Common myeloid progenitor, CD34-positive (primary cell): Measurements from ENCODE around the gene SECISBP2L.

Source experiments
- CTCF ChIA-PET: fragments of 350-600 bp; sonication (Branson Sonifier 250); formaldehyde crosslinking; loops from one replicate; lab custom pipeline; 2021; ENCODE audit warnings: antibody characterized with exemption; lab: Charles Lee
- POLR2A ChIA-PET: fragments of 350-600 bp; sonication (Branson Sonifier 250); formaldehyde crosslinking; loops from one replicate; lab custom pipeline; 2021; ENCODE audit warnings: antibody characterized with exemption; lab: Charles Lee
- DNase-seq, 3 donors: peaks; one replicate each; pipeline versions ENCODE4 v3.0.0 to v3.0.0-alpha.2; 2013
- H3K27ac ChIP-seq, 2 experiments: 1 replicate in 1 of 2; 2 replicates in 1 of 2; pipeline ENCODE4 v1.7.0; 2013; ENCODE audit warnings: inconsistent platforms in 2 of 2, low read length in 2 of 2, mild to moderate bottlenecking in 2 of 2, low read depth in 1 of 2, moderate library complexity in 1 of 2; ENCODE audit not compliant: severe bottlenecking in 2 of 2, insufficient read depth in 1 of 2, poor library complexity in 1 of 2
- H3K27me3 ChIP-seq, 5 experiments: replicated peaks in 2 of 5; 1 replicate in 3 of 5; 2 replicates in 2 of 5; pipeline versions ENCODE4 v1.6.1 to v1.7.0; 2013; ENCODE audit warnings: low read length in 4 of 5, mild to moderate bottlenecking in 2 of 5, moderate library complexity in 2 of 5, inconsistent platforms in 1 of 5; ENCODE audit not compliant: insufficient read depth in 5 of 5, control insufficient read depth in 4 of 5
- H3K36me3 ChIP-seq, 4 experiments: 1 replicate in 2 of 4; 2 replicates in 2 of 4; pipeline versions ENCODE4 v1.6.1 to v1.7.0; 2013; ENCODE audit warnings: low read length in 3 of 4, control low read depth in 1 of 4, mild to moderate bottlenecking in 1 of 4; ENCODE audit not compliant: control insufficient read depth in 4 of 4, insufficient read depth in 4 of 4
- H3K4me1 ChIP-seq, 4 experiments: 1 replicate in 3 of 4; 2 replicates in 1 of 4; pipeline versions ENCODE4 v1.6.1 to v1.7.1; 2013; ENCODE audit warnings: low read length in 3 of 4, mild to moderate bottlenecking in 3 of 4, control low read depth in 1 of 4, inconsistent platforms in 1 of 4, moderate library complexity in 1 of 4; ENCODE audit not compliant: control insufficient read depth in 4 of 4, insufficient read depth in 4 of 4; ENCODE audit errors: control extremely low read depth in 1 of 4
- H3K4me3 ChIP-seq, 7 experiments: 1 replicate in 4 of 7; 2 replicates in 3 of 7; pipeline versions ENCODE4 v1.5.1 to v1.7.0; 2013; ENCODE audit warnings: mild to moderate bottlenecking in 7 of 7, low read length in 6 of 7, moderate library complexity in 6 of 7, inconsistent platforms in 2 of 7, low read depth in 2 of 7, control low read depth in 1 of 7; ENCODE audit not compliant: insufficient read depth in 4 of 7, control insufficient read depth in 1 of 7; ENCODE audit errors: extremely low read depth in 1 of 7
- H3K9me3 ChIP-seq, 5 experiments: 1 replicate in 4 of 5; 2 replicates in 1 of 5; pipeline versions ENCODE4 v1.6.1 to v1.7.1; 2013; ENCODE audit warnings: low read length in 4 of 5, mild to moderate bottlenecking in 2 of 5, inconsistent platforms in 1 of 5, low read depth in 1 of 5, moderate library complexity in 1 of 5; ENCODE audit not compliant: control insufficient read depth in 4 of 5, insufficient read depth in 2 of 5; ENCODE audit errors: control extremely low read depth in 1 of 5
- WGBS: methylation state at CpG from one replicate; pipeline ENCODE4 v1.1.5; 2013; ENCODE audit not compliant: insufficient coverage; 5-methylcytosine and 5-hydroxymethylcytosine counted together

The SECISBP2L gene

DNA sequence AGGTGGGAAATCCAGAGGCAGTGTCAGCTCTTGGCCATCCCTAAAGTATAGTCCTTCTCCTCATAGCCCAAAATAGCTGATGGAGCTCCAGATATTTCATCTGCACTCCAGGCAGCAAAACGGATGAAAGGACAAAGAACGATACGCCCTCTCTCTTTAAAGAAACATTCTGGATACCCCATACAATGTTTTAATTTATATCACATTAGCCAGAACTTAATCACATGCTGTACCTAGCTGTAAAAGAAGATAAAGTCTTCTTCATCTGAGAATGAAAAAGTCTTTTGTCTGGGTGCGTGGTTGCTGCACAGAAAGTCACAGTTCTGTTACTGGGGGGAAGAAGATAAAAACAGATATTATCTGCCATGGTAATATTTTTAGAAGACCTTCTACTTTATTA is 78.2 kb downstream of the SECISBP2L start:
- no peaks in the 10 kb centered on the region for H3K36me3 ChIP-seq
- no peak overlapping the region for H3K4me3 ChIP-seq
- peaks cover 9 to 33% (median 17%) of the 10 kb centered on the region in 4 experiments for H3K4me1 ChIP-seq
- ChIA-PET CTCF (interaction anchor here (7.4 kb wide), 1 partner anchor 8 kb away, joined by 41 read pairs; no protein-coding TSS in a partner anchor), POLR2A (no interaction called here)
- DNase-seq = no peak
- no peak overlapping the region for H3K27ac ChIP-seq
- WGBS = 100% methylated on average over 1 of the region's 4 CpGs
- H3K27me3 ChIP-seq = peaks cover 0 to 26% (median 12%) of the 10 kb centered on the region in 5 experiments
- no peaks in the 10 kb centered on the region for H3K9me3 ChIP-seq

DNA sequence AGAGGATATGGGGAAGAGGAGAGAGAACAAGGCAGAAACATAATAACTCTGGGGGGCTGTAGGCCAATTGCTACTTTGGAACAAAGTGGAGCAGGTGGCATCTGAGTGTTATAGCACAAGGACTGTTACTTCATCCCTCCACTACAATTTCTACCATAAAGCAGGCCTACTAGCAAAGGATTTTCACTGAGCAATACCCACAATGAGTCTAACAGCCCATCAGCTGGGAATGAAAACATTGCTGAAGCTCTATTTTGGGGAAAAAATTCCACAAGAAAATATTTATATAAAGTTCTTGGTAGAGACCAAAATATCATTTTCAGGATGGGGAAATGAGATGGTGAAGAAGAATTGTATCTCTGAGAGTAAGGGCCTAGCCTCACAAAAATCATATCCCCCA is 78.9 kb downstream of the SECISBP2L start:
- CTCF ChIA-PET = interaction anchor here (7.4 kb wide), 1 partner anchor 8 kb away, joined by 41 read pairs; no protein-coding TSS in a partner anchor
- Histone ChIP-seq H3K27ac (no peak overlapping the region), H3K4me3 (no peak overlapping the region), H3K4me1 (peaks cover 9 to 37% (median 21%) of the 10 kb centered on the region in 4 experiments), H3K36me3 (no peaks in the 10 kb centered on the region), H3K9me3 (no peaks in the 10 kb centered on the region), H3K27me3 (peaks cover 0 to 33% (median 12%) of the 10 kb centered on the region in 5 experiments)
- POLR2A ChIA-PET = no interaction called here
- no peak for DNase-seq

DNA sequence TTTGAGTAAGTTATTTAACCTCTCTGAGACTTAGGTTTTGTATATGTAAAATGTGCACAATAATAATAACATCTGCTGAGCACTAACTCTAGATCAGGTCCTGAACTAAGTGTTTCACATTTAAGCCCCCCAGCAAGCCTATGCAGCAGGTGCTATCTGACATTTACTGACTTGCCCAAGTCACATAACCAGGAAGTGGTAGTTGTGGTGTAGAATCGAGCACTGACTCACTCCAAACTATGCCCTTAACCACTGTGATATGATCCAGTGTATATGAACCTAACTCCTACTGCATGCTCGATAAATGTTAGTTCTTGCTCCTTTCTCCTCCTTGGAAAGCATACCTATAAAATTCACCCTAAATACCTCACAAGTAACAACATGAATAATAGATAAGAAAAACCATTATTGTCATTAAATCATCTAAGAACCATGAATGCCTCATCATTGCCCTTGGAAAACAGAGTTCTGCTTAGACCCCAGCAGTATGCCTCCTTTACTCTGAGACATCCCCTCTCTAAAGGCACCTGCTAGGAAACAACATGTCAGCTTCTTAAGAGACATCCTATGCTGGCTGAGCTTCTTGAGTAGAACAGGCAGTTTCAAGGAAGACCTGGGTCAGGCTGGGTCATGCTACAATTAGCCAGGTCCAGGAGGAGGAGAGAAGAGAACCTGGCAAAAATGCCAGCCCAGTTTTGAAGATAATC is 79.5 kb downstream of the SECISBP2L start:
- POLR2A ChIA-PET = no interaction called here
- Histone ChIP-seq H3K4me1 (peaks cover 9 to 37% (median 21%) of the 10 kb centered on the region in 4 experiments), H3K27me3 (peaks cover 0 to 39% (median 16%) of the 10 kb centered on the region in 5 experiments), H3K36me3 (no peaks in the 10 kb centered on the region), H3K4me3 (no peak overlapping the region), H3K9me3 (no peaks in the 10 kb centered on the region), H3K27ac (no peak overlapping the region)
- peak; percentile 54 to 92 (median 87) for DNase-seq
- WGBS = 100% methylated on average over 1 of the region's 2 CpGs
- CTCF ChIA-PET = interaction anchor here (1.4 to 7.4 kb wide), 3 partner anchors 9 to 105 kb away, joined by 3 to 41 read pairs (median 11); no protein-coding TSS in a partner anchor

DNA sequence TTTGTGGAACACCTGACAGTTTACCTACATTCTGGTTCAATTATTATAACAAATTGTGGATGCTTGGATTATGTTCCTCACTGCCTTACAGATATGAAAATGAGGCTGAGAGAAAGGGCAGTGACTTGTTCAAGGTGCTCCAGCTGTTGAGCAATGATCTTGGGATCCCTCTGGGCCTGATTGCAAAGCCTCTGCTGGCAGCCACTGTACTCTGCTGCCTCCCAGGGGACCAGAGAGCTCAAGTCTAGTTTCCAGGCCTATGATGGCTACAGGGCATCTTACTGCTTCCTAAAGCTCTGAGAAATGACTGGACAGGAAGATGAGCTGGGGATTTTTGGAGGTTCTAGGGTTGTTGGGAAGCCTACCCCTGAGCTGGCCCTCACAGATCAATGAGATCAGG is 80.3 kb downstream of the SECISBP2L start:
- ChIA-PET POLR2A (no interaction called here), CTCF (interaction anchor here (1.0 to 7.4 kb wide), 4 partner anchors 10 to 104 kb away, joined by 3 to 41 read pairs (median 7); partner anchors contain the start of gene EID1)
- DNase-seq = peak in 2 of 3 donors; percentile 14 to 34
- no peaks in the 10 kb centered on the region for H3K9me3 ChIP-seq
- H3K27me3 ChIP-seq = peaks cover 0 to 40% (median 18%) of the 10 kb centered on the region in 5 experiments
- peaks cover 9 to 37% (median 21%) of the 10 kb centered on the region in 4 experiments for H3K4me1 ChIP-seq
- H3K27ac ChIP-seq = no peak overlapping the region
- H3K36me3 ChIP-seq = no peaks in the 10 kb centered on the region
- no peak overlapping the region for H3K4me3 ChIP-seq

DNA sequence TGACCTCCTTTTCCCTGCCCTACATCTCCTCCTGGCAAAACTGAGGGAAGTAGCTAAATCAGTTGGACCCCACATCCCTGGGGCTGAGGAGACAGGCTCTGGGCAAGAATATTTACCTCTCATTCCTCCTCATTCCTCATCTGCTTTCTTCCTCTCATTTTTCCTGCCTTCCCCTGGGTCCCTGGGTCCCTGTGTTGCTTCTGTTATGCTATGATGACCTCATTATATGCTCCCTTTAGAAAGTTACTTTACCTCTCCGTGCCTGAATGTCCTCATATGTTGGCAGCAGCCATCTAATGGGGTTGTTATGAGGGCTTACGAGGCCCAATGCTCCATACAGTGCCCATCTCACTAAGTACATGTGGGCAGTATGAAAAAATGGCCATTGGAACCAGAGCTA is 81.3 kb downstream of the SECISBP2L start:
- H3K27ac ChIP-seq = no peak overlapping the region
- no peaks in the 10 kb centered on the region for H3K9me3 ChIP-seq
- H3K27me3 ChIP-seq = peaks cover 0 to 40% (median 18%) of the 10 kb centered on the region in 5 experiments
- no peaks in the 10 kb centered on the region for H3K36me3 ChIP-seq
- DNase-seq = no peak
- H3K4me1 ChIP-seq = peaks cover 9 to 37% (median 21%) of the 10 kb centered on the region in 4 experiments
- 100% methylated on average over 2 of the region's 2 CpGs for WGBS
- CTCF ChIA-PET = interaction anchor here (1.9 to 7.4 kb wide), 3 partner anchors 11 to 103 kb away, joined by 6 to 41 read pairs (median 11); no protein-coding TSS in a partner anchor
- POLR2A ChIA-PET = no interaction called here
- H3K4me3 ChIP-seq = no peak overlapping the region

DNA sequence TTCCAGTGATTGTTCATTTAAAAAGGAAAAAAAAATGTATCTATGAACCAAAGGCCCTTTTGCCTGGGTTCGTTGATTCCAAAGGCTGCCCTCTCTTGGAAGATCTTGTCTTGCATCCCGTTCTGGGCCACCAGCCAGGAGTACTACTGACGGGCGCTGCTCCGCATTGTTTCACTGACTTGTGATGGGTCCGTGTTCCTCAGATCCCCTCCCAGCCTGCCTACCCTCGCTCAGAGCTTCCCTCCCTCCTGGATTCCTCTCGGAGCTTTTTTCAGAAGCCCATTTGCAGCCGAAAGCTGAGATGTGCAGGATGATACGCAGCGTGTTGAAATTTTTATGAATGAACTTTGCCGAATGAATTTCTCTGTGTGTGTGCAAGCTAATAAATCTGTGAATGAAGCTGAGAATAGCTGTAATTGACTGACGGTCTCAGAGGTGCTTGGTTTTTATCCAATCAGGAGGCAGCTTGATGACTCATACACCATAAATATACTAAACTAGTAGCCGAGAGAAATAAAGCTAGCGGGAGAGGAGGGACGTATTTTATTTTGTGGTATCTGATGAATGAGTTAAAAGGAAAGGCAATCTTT is 82.6 kb downstream of the SECISBP2L start, which contains the start of gene SHC4:
Gene SHC4, minus strand, starts transcription at position 396 of the 590 bp plus-strand sequence. CDS start 904 bp downstream, outside the sequence.
- no peaks in the 10 kb centered on the region for H3K9me3 ChIP-seq
- peak; percentile 42 to 78 (median 70) for DNase-seq
- no peaks in the 10 kb centered on the region for H3K36me3 ChIP-seq
- ChIA-PET POLR2A (no interaction called here), CTCF (interaction anchor here (1.0 to 7.4 kb wide), 4 partner anchors 12 to 94 kb away, joined by 3 to 41 read pairs (median 4); no protein-coding TSS in a partner anchor)
- 0% methylated on average over 11 of the region's 16 CpGs for WGBS
- H3K4me1 ChIP-seq = peaks cover 9 to 37% (median 21%) of the 10 kb centered on the region in 4 experiments
- peak within 1 kb of the TSS; percentile 18 to 76 (median 60) for H3K4me3 ChIP-seq
- no peak within 1 kb of the TSS for H3K27ac ChIP-seq
- peaks cover 0 to 40% (median 18%) of the 10 kb centered on the region in 5 experiments for H3K27me3 ChIP-seq
